GM13977 (cell line): ENCODE results near the gene SEMA4D.

ENCODE experiments used
- DNase-seq: peaks from one replicate; pipeline ENCODE4 v3.0.0; 2012; ENCODE audit warnings: low spot score
- CTCF ChIP-seq: IDR thresholded peaks from 2 replicates; pipeline ENCODE4 v1.5.1; 2012; ENCODE audit warnings: mild to moderate bottlenecking, control low read depth; ENCODE audit not compliant: insufficient read depth; ENCODE audit errors: extremely low read depth, missing control alignments
- in situ Hi-C: fragments of 300-500 bp; cut with MboI; formaldehyde crosslinking; loops from one replicate; pipeline ENCODE4 v1.12.0; 2022; ENCODE audit warnings: low sequenced_read_pairs, low pct_unique_long_range_greater_than_20kb, mixed read lengths, inconsistent platforms; ENCODE audit not compliant: unreplicated experiment

The SEMA4D gene

DNA sequence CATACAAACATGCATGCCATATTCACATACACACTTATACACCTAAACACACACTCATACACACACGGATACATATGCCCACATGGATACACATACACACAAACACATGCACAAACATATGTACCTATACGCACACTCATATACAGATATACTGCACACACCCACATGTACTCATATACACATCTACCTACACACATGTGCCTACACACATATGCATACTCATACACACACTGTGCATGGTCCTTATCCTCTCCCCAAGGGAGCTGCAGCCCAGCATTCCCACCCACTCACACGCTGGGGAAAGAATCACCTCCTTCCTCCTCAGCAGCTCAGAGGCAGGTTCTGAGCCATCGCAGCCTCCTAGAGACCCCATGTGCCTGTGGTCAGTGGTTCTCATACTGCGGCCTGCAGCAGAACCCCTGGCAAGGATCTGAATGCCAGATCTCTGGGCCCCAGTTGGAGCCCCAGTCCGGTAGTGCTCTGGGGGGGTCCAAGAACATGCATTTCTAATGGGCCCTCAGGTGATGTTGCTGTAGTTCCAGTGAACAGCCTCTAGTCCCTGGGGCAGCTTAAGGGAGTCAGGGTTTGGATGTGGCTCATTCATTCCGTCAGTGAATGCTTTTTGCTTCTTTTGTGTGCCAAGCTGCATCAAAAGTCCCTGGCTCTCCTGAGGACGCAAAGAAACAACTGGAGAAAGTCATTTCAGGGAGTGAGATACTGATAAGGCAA is 39.0 kb downstream of the SEMA4D start:
- TF ChIP-seq CTCF, result no peak
- no peak for DNase-seq
- in situ Hi-C loops, result no loop called here

GRCh38 chr9:89457376-89457855 is 40.5 kb downstream of the SEMA4D start:
- no peak for TF ChIP-seq CTCF
- no peak for DNase-seq
- in situ Hi-C loops, result no loop called here

- no peak for DNase-seq
- TF ChIP-seq CTCF, result no peak
- in situ Hi-C loops, result no loop called here
These were observed 42.5 kb downstream of the SEMA4D start for GRCh38 chr9:89455356-89455824.

DNA sequence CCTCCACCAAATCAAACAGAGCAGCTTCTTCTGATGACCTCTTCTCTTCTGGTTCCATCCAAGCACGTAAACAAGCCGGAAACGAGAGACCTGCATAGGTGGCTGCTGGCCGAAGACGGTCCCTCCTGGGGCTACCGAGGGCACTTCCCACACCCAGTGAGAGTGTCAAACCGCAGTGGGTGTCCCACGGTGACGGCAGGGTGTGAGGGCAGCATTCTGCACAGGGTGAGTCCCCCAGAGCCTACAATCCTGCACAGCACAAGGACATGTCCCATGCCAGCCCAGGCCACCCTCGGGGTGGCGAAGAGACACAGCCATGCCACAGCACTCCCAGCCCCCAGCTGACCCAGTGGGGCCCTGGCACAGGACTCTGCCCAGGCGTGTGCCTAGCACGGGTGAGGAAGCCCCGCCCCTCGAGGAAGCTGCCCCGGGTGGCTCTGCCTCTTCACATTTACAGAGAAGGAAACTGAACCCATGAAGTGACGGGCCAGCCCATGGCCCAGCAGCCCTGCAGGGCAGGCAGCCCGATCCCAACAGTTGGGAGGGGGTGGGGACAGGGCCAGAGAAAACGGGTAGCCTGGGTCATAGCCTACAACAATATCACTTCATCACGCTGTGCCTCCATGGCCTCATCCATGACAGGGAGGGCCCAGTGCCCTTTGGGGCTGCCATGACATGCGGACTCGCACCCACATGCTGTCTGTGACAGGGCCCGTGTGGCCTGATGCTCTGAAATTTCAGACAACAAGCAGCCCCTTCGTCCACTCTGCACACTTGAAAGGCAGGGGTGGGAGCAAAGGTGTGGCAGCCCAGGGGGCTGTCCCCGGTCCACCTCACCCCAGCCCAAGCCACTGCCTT is 43.2 kb downstream of the SEMA4D start:
- DNase-seq, result no peak
- in situ Hi-C loops, result no loop called here
- TF ChIP-seq CTCF, result no peak

DNA sequence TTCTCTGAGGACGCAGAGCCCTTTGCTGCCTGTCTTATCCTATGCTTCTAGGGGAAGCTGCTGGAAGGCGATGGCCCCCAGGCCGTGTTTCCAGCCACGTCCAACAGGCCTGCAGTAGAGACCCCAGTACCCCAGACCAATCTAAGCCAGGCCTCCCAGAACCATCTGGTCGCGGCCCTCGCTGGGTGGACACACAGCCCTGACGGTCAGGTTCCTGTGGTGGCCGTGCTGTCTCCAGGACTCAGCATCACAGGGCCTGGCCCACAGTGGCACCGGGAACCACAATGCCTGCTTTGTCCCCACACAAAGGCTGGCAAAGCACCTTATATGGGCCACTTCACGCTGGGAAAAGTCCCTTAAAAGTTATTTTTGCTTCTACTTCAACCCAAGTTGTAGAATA is 44.5 kb downstream of the SEMA4D start:
- in situ Hi-C loops, result no loop called here
- no peak for DNase-seq
- TF ChIP-seq CTCF, result no peak

- no peak for TF ChIP-seq CTCF
- no peak for DNase-seq
- in situ Hi-C loops, result no loop called here
These were observed 45.4 kb downstream of the SEMA4D start for GRCh38 chr9:89452561-89452960.
